GM19099 (cell line): ENCODE measurements around the gene AVEN.

Source experiments
- POLR2A ChIP-seq: IDR thresholded peaks from 3 replicates; pipeline ENCODE4 v1.6.1; 2011; ENCODE audit warnings: low read depth; ENCODE audit not compliant: insufficient read length; ENCODE audit errors: extremely low read depth

The AVEN gene

DNA sequence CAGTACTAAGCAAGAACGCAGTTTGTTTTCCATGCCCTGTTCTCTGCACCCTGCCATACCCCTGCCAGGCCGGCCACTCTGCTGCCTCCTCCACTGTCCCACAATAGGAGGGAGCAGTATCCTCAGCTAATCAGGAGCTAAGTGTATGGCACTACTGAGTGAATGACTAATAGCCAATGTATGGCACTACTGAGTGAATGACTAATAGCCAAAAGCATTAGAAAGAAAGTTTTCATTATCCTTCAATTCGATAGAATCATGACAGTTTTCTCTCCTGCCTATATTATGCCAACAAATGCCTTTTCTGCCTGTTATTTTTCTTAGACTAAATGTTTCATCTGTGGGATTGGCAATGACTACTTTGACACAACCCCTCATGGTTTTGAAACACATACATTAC, 178.2 kb downstream of the AVEN start:
- no peak for TF ChIP-seq POLR2A

- no peak for TF ChIP-seq POLR2A
Measured at GRCh38 chr15:33859992-33860545, 178.9 kb downstream of the AVEN start.

DNA sequence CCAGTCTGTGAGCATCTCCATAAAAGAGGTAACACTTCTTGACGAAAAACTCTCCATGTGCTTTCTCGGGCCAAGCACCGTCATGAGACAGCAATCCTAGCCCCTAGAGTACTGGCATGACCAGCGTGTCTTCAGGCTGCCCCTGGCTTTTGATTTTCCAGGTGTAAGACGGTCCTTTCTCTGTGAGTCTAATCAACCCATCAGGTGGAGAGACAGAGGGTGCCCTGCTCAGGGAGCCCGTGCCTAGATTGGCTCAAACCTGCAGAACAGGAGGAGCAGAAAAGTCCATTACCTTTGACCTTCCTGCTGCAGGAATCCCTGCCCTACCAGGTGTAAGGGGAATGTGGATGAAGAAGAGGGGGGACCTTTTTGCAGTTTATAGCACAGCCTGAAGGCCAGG, 180.2 kb downstream of the AVEN start:
- no peak for TF ChIP-seq POLR2A

DNA sequence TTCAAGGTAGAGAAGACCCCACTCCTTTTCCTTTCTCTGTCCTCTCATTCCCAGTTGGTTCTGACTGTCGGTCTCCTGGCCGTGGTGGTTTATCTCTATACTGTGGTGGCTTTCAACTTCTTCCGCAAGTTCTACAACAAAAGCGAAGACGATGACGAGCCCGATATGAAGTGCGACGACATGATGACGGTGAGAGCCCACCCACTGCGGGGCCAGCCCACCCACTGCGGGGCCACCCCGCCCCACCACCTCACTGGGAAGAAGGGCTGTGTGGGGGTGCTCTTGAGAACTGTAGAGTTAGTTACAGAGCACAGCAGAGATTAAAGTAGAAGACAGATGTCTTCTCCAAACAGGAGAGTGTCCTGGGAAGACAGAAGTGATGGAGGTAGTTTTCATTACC, 181.3 kb downstream of the AVEN start:
- TF ChIP-seq POLR2A: no peak

DNA sequence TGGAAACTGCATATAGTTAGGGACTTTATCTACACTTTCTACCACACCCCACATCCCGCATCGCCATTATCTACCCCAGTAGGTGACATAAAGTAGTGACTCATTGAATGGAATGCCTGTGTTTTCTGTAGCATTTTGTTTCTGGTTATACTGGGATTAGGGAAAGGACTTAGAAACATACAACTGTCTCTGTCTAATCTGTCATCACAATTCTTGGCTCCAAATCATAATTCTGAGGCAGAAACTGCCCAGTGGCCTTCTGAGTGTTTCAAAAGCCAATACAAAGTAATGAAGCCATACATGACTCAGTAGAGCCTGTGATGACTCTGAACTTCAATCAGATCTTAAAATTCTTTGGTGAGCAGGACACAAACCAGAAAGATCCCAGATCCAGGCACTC, 186.4 kb downstream of the AVEN start:
- no peak for TF ChIP-seq POLR2A

GRCh38 chr15:33852094-33852493, 186.9 kb downstream of the AVEN start:
- TF ChIP-seq POLR2A: no peak

DNA sequence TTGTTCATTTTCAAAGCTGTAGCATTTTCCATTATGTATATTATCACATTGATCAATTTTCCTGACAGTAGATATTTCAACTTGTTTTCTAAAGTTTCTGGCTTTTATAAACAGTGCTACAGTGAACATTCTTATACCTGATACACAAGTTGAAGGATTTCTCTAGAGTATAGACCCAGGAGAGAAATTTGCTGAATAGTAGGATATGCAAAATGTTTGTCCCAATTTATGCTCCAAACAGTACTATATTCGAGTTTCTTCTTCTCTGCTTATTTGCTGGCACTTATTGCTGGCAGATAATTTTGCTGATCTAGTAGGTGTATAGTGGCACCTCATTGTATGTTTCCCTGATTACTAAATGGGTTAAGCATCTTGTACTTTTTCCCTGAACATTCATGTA, 187.9 kb downstream of the AVEN start:
- TF ChIP-seq POLR2A: no peak

GRCh38 chr15:33848011-33848410, 191.0 kb downstream of the AVEN start:
- no peak for TF ChIP-seq POLR2A

GRCh38 chr15:33846862-33847261, 192.1 kb downstream of the AVEN start:
- TF ChIP-seq POLR2A: no peak

DNA sequence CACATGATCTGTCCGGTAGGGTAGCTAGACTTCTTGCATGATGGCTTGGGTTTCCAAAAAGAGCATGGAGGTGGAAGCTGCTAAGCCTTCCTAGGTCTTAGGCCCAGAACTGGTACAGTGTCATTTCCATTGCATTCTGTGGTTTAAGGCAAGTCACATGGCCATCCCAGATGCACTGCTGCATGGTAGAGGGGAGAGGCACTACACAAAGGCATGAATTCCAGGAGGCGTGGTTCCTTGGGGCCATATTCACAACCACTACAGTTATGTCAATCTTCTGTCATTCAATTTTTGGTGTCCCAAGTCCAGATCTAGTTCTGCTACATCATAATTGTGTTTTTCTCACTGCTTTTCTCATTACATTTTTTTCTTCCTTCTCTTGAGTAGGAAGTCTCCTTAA, 192.9 kb downstream of the AVEN start:
- TF ChIP-seq POLR2A: no peak

GRCh38 chr15:33844597-33844996, 194.4 kb downstream of the AVEN start:
- TF ChIP-seq POLR2A: no peak

- TF ChIP-seq POLR2A: no peak
Measured at GRCh38 chr15:33844186-33844585, 194.8 kb downstream of the AVEN start.

DNA sequence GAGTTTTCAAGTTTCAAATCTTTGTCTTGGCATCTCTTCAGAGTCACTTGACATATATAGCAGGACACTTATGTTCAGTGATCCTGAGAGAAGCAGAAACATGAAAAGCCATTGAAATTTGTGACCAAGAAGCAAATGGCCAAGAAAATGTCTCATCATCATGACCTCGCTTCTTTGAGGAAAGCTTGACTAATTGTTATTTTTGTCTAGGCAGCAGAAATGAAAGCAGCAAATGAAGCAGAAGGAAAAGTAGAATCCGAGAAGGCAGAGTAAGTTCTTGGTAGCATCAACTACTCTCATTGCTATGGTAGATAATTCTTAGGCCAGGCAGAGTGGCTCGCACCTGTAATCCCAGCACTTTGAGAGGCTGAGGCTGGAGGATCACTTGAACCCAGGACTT, 198.4 kb downstream of the AVEN start:
- no peak for TF ChIP-seq POLR2A

- TF ChIP-seq POLR2A: no peak
Measured at GRCh38 chr15:33839540-33839939, 199.5 kb downstream of the AVEN start.

GRCh38 chr15:33837294-33837693, 201.7 kb downstream of the AVEN start:
- TF ChIP-seq POLR2A: no peak

DNA sequence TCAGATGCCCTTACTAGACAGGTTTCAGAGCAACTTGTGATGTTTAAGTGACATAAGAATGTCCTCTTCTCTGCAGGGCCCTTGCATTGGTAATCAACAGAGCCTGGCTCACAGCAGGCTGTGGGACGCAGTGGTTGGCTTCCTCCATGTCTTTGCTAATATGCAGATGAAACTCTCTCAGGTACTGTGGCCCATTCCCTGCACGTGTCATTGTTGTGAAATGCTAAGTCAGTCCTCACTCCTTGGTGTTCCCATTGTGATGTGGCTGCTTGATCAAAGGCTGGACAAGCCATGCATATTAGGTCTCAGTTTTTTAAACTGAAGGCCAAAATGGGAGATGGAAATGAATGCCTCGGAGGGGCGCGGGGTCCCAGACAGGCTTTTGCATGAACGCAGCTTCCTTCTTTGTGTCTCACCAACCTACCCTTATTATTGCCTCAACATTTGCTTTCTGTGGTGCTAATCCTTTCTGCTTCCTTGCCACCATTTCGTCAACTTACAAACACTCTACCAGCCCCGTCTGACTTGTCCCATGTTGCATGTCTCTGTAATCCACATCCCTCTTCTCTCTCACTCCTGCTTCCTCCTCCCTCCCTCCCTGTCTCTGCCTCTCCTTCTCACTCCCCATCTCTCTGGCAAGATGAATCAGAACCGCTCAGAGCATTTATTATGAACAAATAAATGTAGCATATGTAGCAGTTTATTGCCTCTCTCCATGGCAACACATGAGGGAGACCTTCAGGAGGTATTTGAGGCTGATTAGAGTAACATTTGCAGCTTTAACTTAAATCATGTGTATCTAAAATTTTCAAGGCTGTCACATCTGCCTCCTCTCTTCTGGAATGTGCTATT, 203.9 kb downstream of the AVEN start:
- no peak for TF ChIP-seq POLR2A

GRCh38 chr15:33831646-33832045, 207.4 kb downstream of the AVEN start:
- no peak for TF ChIP-seq POLR2A

DNA sequence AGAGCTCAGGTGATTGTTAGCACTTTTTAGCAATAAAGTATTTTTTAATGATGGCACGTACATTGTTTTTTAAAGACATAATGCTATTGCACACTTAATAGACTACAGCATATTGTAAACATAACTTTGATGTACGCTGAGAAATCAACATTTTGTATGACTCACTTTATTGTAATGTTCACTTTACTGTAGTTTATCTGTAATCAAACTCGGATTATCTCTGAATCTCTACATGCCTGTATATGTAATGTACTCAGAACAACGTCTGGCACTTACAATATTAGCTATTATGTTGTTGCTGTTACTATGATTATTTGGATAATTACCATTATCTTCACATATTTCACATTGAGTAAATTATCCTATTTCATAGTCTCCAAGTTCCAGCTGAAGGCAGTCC, 208.7 kb downstream of the AVEN start:
- no peak for TF ChIP-seq POLR2A

DNA sequence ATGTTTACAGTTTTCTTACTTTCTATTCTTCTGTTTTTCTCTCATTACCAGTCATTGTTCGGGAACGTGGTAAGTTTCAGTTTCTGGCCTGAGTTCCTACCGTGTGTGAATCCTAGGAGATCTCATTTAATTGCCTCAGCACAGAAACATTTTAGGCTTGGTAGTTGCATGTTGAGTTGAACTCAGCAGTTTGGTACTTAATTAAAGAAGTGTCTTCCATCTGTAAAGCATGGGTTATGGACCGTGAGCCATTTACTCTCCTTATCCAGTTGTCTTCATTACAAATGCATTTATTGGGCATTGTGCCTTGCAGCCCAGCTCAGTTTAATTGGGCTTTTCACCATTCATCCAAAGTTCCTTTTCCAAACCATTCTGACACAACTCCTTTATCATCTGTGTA, 212.8 kb downstream of the AVEN start:
- TF ChIP-seq POLR2A: no peak
